CD4-positive, alpha-beta T cell treated with Interleukin-17A for 1 hour (primary cell): ENCODE data around the gene KRTAP12-3.
"Not testable (repeated sequence)": the region's sequence is repeated elsewhere in the genome, so short reads cannot be mapped to it uniquely, and the experiment has no call there.

Experiments used
- DNase-seq: peaks from one replicate; pipeline ENCODE4 v3.0.0-alpha.2; 2020

Gene KRTAP12-3

GRCh38 chr21:44686000-44686781 lies 28.5 kb downstream of the KRTAP12-3 start:
- no peak for DNase-seq

GRCh38 chr21:44686843-44687561 lies 29.3 kb downstream of the KRTAP12-3 start:
- DNase-seq: no peak

GRCh38 chr21:44687671-44688070 lies 29.9 kb downstream of the KRTAP12-3 start:
- DNase-seq: no peak

- not testable (repeated sequence) for DNase-seq
These were observed 32.0 kb downstream of the KRTAP12-3 start for GRCh38 chr21:44689740-44690139.

GRCh38 chr21:44691686-44692085 lies 34.0 kb downstream of the KRTAP12-3 start:
- DNase-seq: no peak

GRCh38 chr21:44692798-44693512 lies 35.2 kb downstream of the KRTAP12-3 start:
- no peak for DNase-seq

GRCh38 chr21:44694776-44695175 lies 37.0 kb downstream of the KRTAP12-3 start:
- no peak for DNase-seq

- no peak for DNase-seq
These were observed 37.5 kb downstream of the KRTAP12-3 start for GRCh38 chr21:44695184-44695583.

GRCh38 chr21:44695641-44696040 lies 37.9 kb downstream of the KRTAP12-3 start:
- DNase-seq: no peak

- DNase-seq: no peak
These were observed 38.8 kb downstream of the KRTAP12-3 start for GRCh38 chr21:44696572-44696971.

- DNase-seq: not testable (repeated sequence)
These were observed 39.6 kb downstream of the KRTAP12-3 start, which contains the start of gene KRTAP10-12 for GRCh38 chr21:44697172-44697810. KRTAP10-12 (plus strand) TSS chr21:44697172; CDS start chr21:44697202, 30 bp downstream.

- DNase-seq: no peak
These were observed 40.3 kb downstream of the KRTAP12-3 start for GRCh38 chr21:44697811-44698734.

- DNase-seq: no peak
These were observed 41.8 kb downstream of the KRTAP12-3 start for GRCh38 chr21:44699502-44700001.

- DNase-seq: no peak
These were observed 42.6 kb downstream of the KRTAP12-3 start for GRCh38 chr21:44700101-44701022.

- no peak for DNase-seq
These were observed 43.3 kb downstream of the KRTAP12-3 start for GRCh38 chr21:44701023-44701400.

- no peak for DNase-seq
These were observed 43.8 kb downstream of the KRTAP12-3 start for GRCh38 chr21:44701541-44701940.

- DNase-seq: no peak
These were observed 44.6 kb downstream of the KRTAP12-3 start for GRCh38 chr21:44702111-44702972.

- no peak for DNase-seq
These were observed 45.4 kb downstream of the KRTAP12-3 start for GRCh38 chr21:44702973-44703730.
